Measurements from ENCODE around the gene KCNT1. TPM values are rescaled to one million over a fixed set of nuclear protein-coding genes. Genes with fewer than 3 reads are reported as not detected.

The KCNT1 gene
- total RNA-seq, 1 experiment from 2014 or later: 0.68 TPM

DNA sequence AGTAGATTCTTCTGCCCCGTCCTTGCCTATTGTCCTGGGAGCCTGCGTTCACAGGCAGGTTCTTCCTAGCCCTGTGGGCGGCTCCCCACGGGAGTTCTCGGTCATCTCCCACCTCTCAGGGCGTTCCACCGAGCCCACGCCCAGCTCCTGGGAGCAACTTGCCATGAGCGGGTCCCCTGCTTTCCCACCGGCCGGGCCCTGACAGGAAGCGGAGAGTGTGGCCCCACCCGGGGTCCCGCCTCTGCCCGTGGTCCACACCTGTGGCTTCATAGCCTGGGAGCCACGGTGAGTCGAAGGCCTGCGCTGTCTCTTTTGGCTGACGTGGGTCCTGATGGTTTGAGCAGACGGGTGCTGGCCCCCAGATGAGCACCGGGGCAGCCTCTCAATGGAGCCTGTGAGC, 43.2 kb downstream of the KCNT1 start:
- no peak overlapping the region for H3K27ac ChIP-seq (ENCODE audit: insufficient read length, low read depth, low read length)
- TF ChIP-seq, protein P1, sequence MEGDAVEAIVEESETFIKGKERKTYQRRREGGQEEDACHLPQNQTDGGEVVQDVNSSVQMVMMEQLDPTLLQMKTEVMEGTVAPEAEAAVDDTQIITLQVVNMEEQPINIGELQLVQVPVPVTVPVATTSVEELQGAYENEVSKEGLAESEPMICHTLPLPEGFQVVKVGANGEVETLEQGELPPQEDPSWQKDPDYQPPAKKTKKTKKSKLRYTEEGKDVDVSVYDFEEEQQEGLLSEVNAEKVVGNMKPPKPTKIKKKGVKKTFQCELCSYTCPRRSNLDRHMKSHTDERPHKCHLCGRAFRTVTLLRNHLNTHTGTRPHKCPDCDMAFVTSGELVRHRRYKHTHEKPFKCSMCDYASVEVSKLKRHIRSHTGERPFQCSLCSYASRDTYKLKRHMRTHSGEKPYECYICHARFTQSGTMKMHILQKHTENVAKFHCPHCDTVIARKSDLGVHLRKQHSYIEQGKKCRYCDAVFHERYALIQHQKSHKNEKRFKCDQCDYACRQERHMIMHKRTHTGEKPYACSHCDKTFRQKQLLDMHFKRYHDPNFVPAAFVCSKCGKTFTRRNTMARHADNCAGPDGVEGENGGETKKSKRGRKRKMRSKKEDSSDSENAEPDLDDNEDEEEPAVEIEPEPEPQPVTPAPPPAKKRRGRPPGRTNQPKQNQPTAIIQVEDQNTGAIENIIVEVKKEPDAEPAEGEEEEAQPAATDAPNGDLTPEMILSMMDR (conservative IDR thresholded peaks at IDR 0.05): no peak
- H4K91ac ChIP-seq (ENCODE audit: insufficient read length, low read depth, low read length): no peak overlapping the region
- H2AK5ac ChIP-seq (ENCODE audit: insufficient read length, low read length): no peak overlapping the region
- no peak overlapping the region for H2BK20ac ChIP-seq (ENCODE audit: low read depth, low read length, poor library complexity, severe bottlenecking)
- no CpG with 5 or more reads among the region's 21 CpGs for WGBS (ENCODE audit: extremely low coverage, insufficient read length, low lambda C conversion rate)
- H3K9me3 ChIP-seq (ENCODE audit: control insufficient read depth, low read depth, low read length): no peaks in the 10 kb centered on the region
- H3K79me1 ChIP-seq (ENCODE audit: insufficient read depth, low read depth, low read length, poor library complexity, severe bottlenecking): no peaks in the 10 kb centered on the region
- no peak overlapping the region for H3T11ph ChIP-seq (ENCODE audit: low read length)
- no peaks in the 10 kb centered on the region for H3K79me2 ChIP-seq (ENCODE audit: insufficient read depth, low read length)
- Mint-ChIP-seq H3K27ac (no peak overlapping the region), H3K9me3 (no peaks in the 10 kb centered on the region), H3K4me1 (peaks cover 0 to 9% of the 10 kb centered on the region in 2 experiments; a peak in 2 of 4 replicates), H3K27me3 (ENCODE audit: low read depth) (no peaks in the 10 kb centered on the region), H3K4me3 (no peak overlapping the region), H3K36me3 (ENCODE audit: insufficient read depth in 1 of 3, low read depth in 3 of 3) (no peaks in the 10 kb centered on the region)
- no peak overlapping the region for H3K56ac ChIP-seq (ENCODE audit: insufficient read length, low read depth, low read length)
- no peak overlapping the region for H4K8ac ChIP-seq (replicated peaks; ENCODE audit: insufficient read length, low read depth, low read length)
- H3K9ac ChIP-seq (ENCODE audit: extremely low read depth, insufficient read length, low read length): no peak overlapping the region
- no peak overlapping the region; the same call in 1 of the 2 replicates for H3K14ac ChIP-seq (ENCODE audit: insufficient read depth, low read length)
- no peak overlapping the region for H3K18ac ChIP-seq (ENCODE audit: insufficient read length, low read depth, low read length)
- H2BK12ac ChIP-seq (ENCODE audit: insufficient read length, low read depth, low read length): no peak overlapping the region
- H3K4me1 ChIP-seq (ENCODE audit: insufficient read depth, low read length): no peaks in the 10 kb centered on the region
- H2AFZ ChIP-seq (ENCODE audit: low read length): no peak overlapping the region
- no peak overlapping the region for H2BK5ac ChIP-seq (ENCODE audit: insufficient read length, low read length)
- H3K4ac ChIP-seq (ENCODE audit: low read depth, low read length): no peak overlapping the region
- H2BK120ac ChIP-seq (ENCODE audit: low read depth, low read length, poor library complexity, severe bottlenecking): no peak overlapping the region
- H3K23ac ChIP-seq (ENCODE audit: insufficient read length, low read depth, low read length): no peak overlapping the region
- H3K27me3 ChIP-seq (ENCODE audit: insufficient read depth, low read length): no peaks in the 10 kb centered on the region
- no peaks in the 10 kb centered on the region for H3K23me2 ChIP-seq (ENCODE audit: insufficient read length, low read depth, low read length, poor library complexity, severe bottlenecking)
- DNase-seq: no peak
- H3K4me2 ChIP-seq (ENCODE audit: insufficient read depth, insufficient read length, low read length): no peak overlapping the region
- H2BK15ac ChIP-seq (ENCODE audit: low read depth, low read length): no peak overlapping the region
- no peaks in the 10 kb centered on the region for H4K20me1 ChIP-seq (ENCODE audit: control insufficient read depth, insufficient read depth, insufficient read length)
- H4K5ac ChIP-seq (ENCODE audit: insufficient read length, low read depth, low read length): no peak overlapping the region
